IMR-90 (cell line): Measurements from ENCODE around the gene CYFIP2. TPM values are rescaled to one million over a fixed set of nuclear protein-coding genes. Genes with fewer than 3 reads are reported as not detected.
A peak's percentile ranks its signal among the peaks of the same experiment; 100 is the strongest.

Experiments
- ATAC-seq: fragments of 200-7000 bp; cut with Tn5 transposase; 2 replicates; pipeline ENCODE4 v1.9.1; 2020; ENCODE audit warnings: low read depth, mild to moderate bottlenecking, moderate library complexity
- BruUV-seq: library from RNA; stranded (reverse); fragments of 400-500 nt; replicated peaks from 2 replicates; lab custom pipeline; 2021; lab: Mats Ljungman, UMichigan
- CTCF ChIA-PET: fragments of 300-600 bp; formaldehyde crosslinking; extraction: SDS; loops from one replicate; lab custom pipeline; 2021; ENCODE audit warnings: antibody characterized with exemption; lab: Yijun Ruan, JAX
- POLR2A ChIA-PET: fragments of 300-600 bp; sonication (Branson Sonifier 250); formaldehyde crosslinking; loops from one replicate; lab custom pipeline; 2022; ENCODE audit warnings: antibody characterized with exemption; ENCODE audit not compliant: unreplicated experiment; lab: Charles Lee
- DNase-seq: peaks from one replicate; pipeline ENCODE4 v3.0.0; 2013
- H2AFZ ChIP-seq: replicated peaks from 2 replicates; pipeline ENCODE3; 2013; ENCODE audit warnings: low read length, mild to moderate bottlenecking; ENCODE audit not compliant: poor library complexity
- H2AK5ac ChIP-seq: 2 replicates; pipeline ENCODE4 v1.6.1; 2013; ENCODE audit warnings: low read depth, low read length, inconsistent platforms
- H2AK9ac ChIP-seq: replicated peaks from 2 replicates; pipeline ENCODE3; 2013; ENCODE audit warnings: mild to moderate bottlenecking, low read depth, low read length, moderate library complexity; ENCODE audit not compliant: poor library complexity
- H2BK120ac ChIP-seq: 2 replicates; pipeline ENCODE4 v1.6.1; 2013; ENCODE audit warnings: low read depth, low read length, inconsistent platforms
- H2BK15ac ChIP-seq: 3 replicates; pipeline ENCODE4 v1.6.1; 2013; ENCODE audit warnings: low read depth, low read length, inconsistent platforms
- H2BK20ac ChIP-seq: 2 replicates; pipeline ENCODE4 v1.6.1; 2013; ENCODE audit warnings: low read depth, mild to moderate bottlenecking, inconsistent platforms, low read length, moderate library complexity
- H2BK5ac ChIP-seq: 2 replicates; pipeline ENCODE4 v1.6.1; 2013; ENCODE audit warnings: mild to moderate bottlenecking, low read depth, low read length, inconsistent platforms; ENCODE audit not compliant: poor library complexity, severe bottlenecking
- H3K14ac ChIP-seq: replicated peaks from 2 replicates; pipeline ENCODE4 v1.6.1; 2013; ENCODE audit warnings: low read depth, low read length, inconsistent platforms
- H3K18ac ChIP-seq: 2 replicates; pipeline ENCODE4 v1.6.1; 2013; ENCODE audit warnings: low read depth, low read length, control low read depth
- H3K23ac ChIP-seq: 2 replicates; pipeline ENCODE4 v1.6.1; 2013; ENCODE audit warnings: low read depth, low read length, inconsistent platforms
- H3K27ac ChIP-seq: 2 replicates; pipeline ENCODE4 v1.5.1; 2013; ENCODE audit warnings: mild to moderate bottlenecking, control low read depth, low read length; ENCODE audit not compliant: insufficient read depth
- H3K27me3 ChIP-seq: 2 replicates; pipeline ENCODE4 v1.6.1; 2013; ENCODE audit warnings: low read length; ENCODE audit not compliant: control insufficient read depth, insufficient read depth
- H3K36me3 ChIP-seq: 2 replicates; pipeline ENCODE4 v1.6.1; 2013; ENCODE audit warnings: low read length, mixed read lengths; ENCODE audit not compliant: control insufficient read depth, insufficient read depth
- H3K4ac ChIP-seq: 2 replicates; pipeline ENCODE4 v1.6.1; 2013; ENCODE audit warnings: low read depth, low read length, inconsistent platforms
- H3K4me1 ChIP-seq: 2 replicates; pipeline ENCODE4 v1.6.1; 2013; ENCODE audit warnings: low read length, mixed read lengths; ENCODE audit not compliant: control insufficient read depth, insufficient read depth
- H3K4me2 ChIP-seq: 2 replicates; pipeline ENCODE4 v1.6.1; 2013; ENCODE audit warnings: low read depth, mild to moderate bottlenecking, control low read depth, low read length, moderate library complexity
- H3K4me3 ChIP-seq: 2 replicates; pipeline ENCODE4 v1.5.1; 2013; ENCODE audit warnings: low read depth, mild to moderate bottlenecking, control low read depth, low read length, moderate library complexity; ENCODE audit not compliant: insufficient read depth
- H3K56ac ChIP-seq: 2 replicates; pipeline ENCODE4 v1.6.1; 2013; ENCODE audit warnings: low read length, inconsistent platforms; ENCODE audit not compliant: insufficient read depth; ENCODE audit errors: extremely low read depth
- H3K79me1 ChIP-seq, 2 experiments: 2 replicates each; pipeline ENCODE4 v1.6.1; 2013; ENCODE audit warnings: low read length in 2 of 2, inconsistent platforms in 1 of 2, low read depth in 1 of 2
- H3K9ac ChIP-seq: 2 replicates; pipeline ENCODE4 v1.6.1; 2013; ENCODE audit warnings: low read depth, low read length, control low read depth
- H3K9me1 ChIP-seq: 2 replicates; pipeline ENCODE4 v1.6.1; 2013; ENCODE audit warnings: low read length, inconsistent platforms; ENCODE audit not compliant: insufficient read depth
- H3K9me3 ChIP-seq: 2 replicates; pipeline ENCODE4 v1.6.1; 2013; ENCODE audit warnings: low read length; ENCODE audit not compliant: control insufficient read depth, insufficient read depth
- H4K20me1 ChIP-seq: 2 replicates; pipeline ENCODE4 v1.6.1; 2013; ENCODE audit warnings: low read length, inconsistent platforms; ENCODE audit not compliant: insufficient read depth
- H4K5ac ChIP-seq: 2 replicates; pipeline ENCODE4 v1.6.1; 2013; ENCODE audit warnings: mild to moderate bottlenecking, low read depth, low read length, control low read depth
- H4K8ac ChIP-seq, 2 experiments: 2 replicates each; pipeline ENCODE4 v1.6.1; 2013; ENCODE audit warnings: low read depth in 2 of 2, low read length in 2 of 2, control low read depth in 1 of 2, inconsistent platforms in 1 of 2
- H4K91ac ChIP-seq: 2 replicates; pipeline ENCODE4 v1.6.1; 2013; ENCODE audit warnings: low read depth, low read length, inconsistent platforms; ENCODE audit not compliant: insufficient read depth
- BHLHE40 ChIP-seq: fragments of 150-350 bp; IDR thresholded peaks from 2 replicates; pipeline ENCODE4 v1.6.1; 2016; ENCODE audit warnings: mild to moderate bottlenecking, low read depth, low read length
- CEBPB ChIP-seq: IDR thresholded peaks from 2 replicates; pipeline ENCODE4 v1.6.1; 2012; ENCODE audit warnings: low read depth, low read length, improper control_type of control experiment
- CHD1 ChIP-seq: IDR thresholded peaks from 2 replicates; pipeline ENCODE4 v1.6.1; 2012; ENCODE audit warnings: low read depth, low read length, improper control_type of control experiment
- CTCF ChIP-seq: conservative IDR thresholded peaks from 2 replicates; pipeline ENCODE4 v1.5.1; 2012; ENCODE audit warnings: mild to moderate bottlenecking, low read depth, low read length, improper control_type of control experiment
- FOS ChIP-seq: fragments of 150-350 bp; IDR thresholded peaks from 2 replicates; pipeline ENCODE4 v1.6.1; 2016; ENCODE audit warnings: low read depth, low read length
- MAFK ChIP-seq: IDR thresholded peaks from 2 replicates; pipeline ENCODE4 v1.6.1; 2012; ENCODE audit warnings: low read depth, low read length, improper control_type of control experiment
- MAZ ChIP-seq: IDR thresholded peaks from 2 replicates; pipeline ENCODE4 v1.6.1; 2012; ENCODE audit warnings: low read depth, mild to moderate bottlenecking, low read length, improper control_type of control experiment, moderate library complexity, borderline replicate concordance
- MXI1 ChIP-seq: IDR thresholded peaks from 2 replicates; pipeline ENCODE4 v1.6.1; 2012; ENCODE audit warnings: low read depth, mild to moderate bottlenecking, low read length, moderate library complexity, borderline replicate concordance
- NFE2L2 ChIP-seq: fragments of 150-350 bp; IDR thresholded peaks from 2 replicates; pipeline ENCODE4 v1.6.1; 2016; ENCODE audit warnings: low read depth, mild to moderate bottlenecking, low read length
- POLR2A ChIP-seq: IDR thresholded peaks from 2 replicates; pipeline ENCODE4 v1.6.1; 2012; ENCODE audit warnings: mild to moderate bottlenecking, low read depth, low read length
- RAD21 ChIP-seq: IDR thresholded peaks from 2 replicates; pipeline ENCODE4 v1.6.1; 2012; ENCODE audit warnings: low read length, improper control_type of control experiment
- RCOR1 ChIP-seq: IDR thresholded peaks from 2 replicates; pipeline ENCODE4 v1.6.1; 2012; ENCODE audit warnings: mild to moderate bottlenecking, low read length, improper control_type of control experiment; ENCODE audit not compliant: insufficient replicate concordance
- RFX5 ChIP-seq: IDR thresholded peaks from 2 replicates; pipeline ENCODE4 v1.8.0; 2012; ENCODE audit warnings: low read depth, mild to moderate bottlenecking, low read length, moderate library complexity
- SMC3 ChIP-seq: fragments of 150-350 bp; IDR thresholded peaks from 2 replicates; pipeline ENCODE4 v1.6.1; 2016; ENCODE audit warnings: low read depth, mild to moderate bottlenecking, antibody characterized with exemption, low read length, moderate library complexity
- USF2 ChIP-seq: fragments of 150-350 bp; IDR thresholded peaks from 2 replicates; pipeline ENCODE4 v1.6.1; 2017; ENCODE audit warnings: mild to moderate bottlenecking, antibody characterized with exemption, low read length, low read depth
- WGBS, 2 experiments: methylation state at CpG; one replicate each; pipeline versions ENCODE4 v1.1.5 to v1.1.7; 2013; ENCODE audit warnings: missing lambda C conversion rate in 2 of 2; ENCODE audit not compliant: insufficient read length in 1 of 2; ENCODE audit errors: extremely low coverage in 2 of 2; 5-methylcytosine and 5-hydroxymethylcytosine counted together
- dilution Hi-C: fragments of 300-500 bp; cut with HindIII; formaldehyde crosslinking; loops from one replicate; pipeline ENCODE4 v1.14.3; 2018; ENCODE audit warnings: low sequenced_read_pairs; ENCODE audit not compliant: unreplicated experiment
- in situ Hi-C: fragments of 300-500 bp; cut with MboI; formaldehyde crosslinking; loops from 3 replicates; pipeline ENCODE4 v1.14.3; 2019; ENCODE audit warnings: low sequenced_read_pairs, inconsistent platforms, mixed read lengths
- intact Hi-C: fragments of 100-400 bp; cut with micrococcal nuclease; formaldehyde crosslinking; loops from 2 replicates; pipeline ENCODE4 v1.10.0; 2022
- polyA plus RNA-seq, 3 experiments: library from polyadenylated mRNA; depleted of rRNA; stranded (reverse); fragments of >200 nt; gene quantifications; 2 replicates each; pipeline ENCODE4 v1.2.3, GENCODE V29; 2012; ENCODE audit warnings: low replicate concordance in 1 of 3
- total RNA-seq: library from RNA; depleted of rRNA; stranded (reverse); fragments of >200 nt; gene quantifications from 2 replicates; pipeline ENCODE4 v1.2.3, GENCODE V29; 2012
- TF ChIP-seq, protein P1 (sequence below): fragments of 150-350 bp; IDR thresholded peaks from 2 replicates; pipeline ENCODE4 v1.6.1; 2016; ENCODE audit warnings: low read depth, mild to moderate bottlenecking, low read length, moderate library complexity, borderline replicate concordance

Gene CYFIP2
- total and polyA plus RNA-seq, 2 of the 4 experiments (the other 2 are of a cell fraction): 6.8 to 13.4 TPM

GRCh38 chr5:157236423-157236822 lies 29.5 kb upstream of the CYFIP2 start:
- Histone ChIP-seq H4K8ac (no peak overlapping the region), H3K4me1 (peaks cover 2% of the 10 kb centered on the region; the same call in 1 of the 2 replicates), H3K27ac (no peak overlapping the region), H2AK9ac (no peak overlapping the region), H3K9me3 (no peaks in the 10 kb centered on the region), H2AFZ (no peak overlapping the region), H3K14ac (no peak overlapping the region), H2BK5ac (no peak overlapping the region), H2BK120ac (no peak overlapping the region), H3K9ac (no peak overlapping the region), H4K5ac (no peak overlapping the region), H3K4me3 (no peak overlapping the region), H3K4me2 (no peak overlapping the region), H3K27me3 (no peaks in the 10 kb centered on the region; the same call in 1 of the 2 replicates), H3K56ac (no peak overlapping the region), H4K91ac (no peak overlapping the region), H2BK20ac (no peak overlapping the region), H2AK5ac (no peak overlapping the region), H3K36me3 (no peaks in the 10 kb centered on the region), H4K20me1 (no peaks in the 10 kb centered on the region), H3K18ac (no peak overlapping the region), H3K4ac (no peak overlapping the region), H2BK15ac (no peak overlapping the region), H3K9me1 (no peaks in the 10 kb centered on the region), H3K23ac (no peak overlapping the region), H3K79me1 (no peaks in the 10 kb centered on the region)
- peak; percentile 17; the same call in 1 of the 2 replicates for ATAC-seq
- POLR2A ChIA-PET: no interaction called here
- CTCF ChIA-PET: no interaction called here
- no CpG with 5 or more reads among the region's 3 CpGs for WGBS, 2 experiments
- intact Hi-C loops (no loop called here), dilution Hi-C loops (no loop called here), in situ Hi-C loops (no loop called here)
- no peak for TF ChIP-seq SMC3
- no peak for TF ChIP-seq RFX5
- no peak for TF ChIP-seq FOS
- TF ChIP-seq MAFK: no peak
- TF ChIP-seq MAZ: no peak
- TF ChIP-seq POLR2A: no peak
- TF ChIP-seq RCOR1: no peak
- no peak for TF ChIP-seq USF2
- TF ChIP-seq BHLHE40: no peak
- no peak for TF ChIP-seq CTCF
- no peak for TF ChIP-seq MXI1
- no peak for TF ChIP-seq RAD21
- TF ChIP-seq CEBPB: no peak
- TF ChIP-seq CHD1: no peak
- TF ChIP-seq, protein P1, sequence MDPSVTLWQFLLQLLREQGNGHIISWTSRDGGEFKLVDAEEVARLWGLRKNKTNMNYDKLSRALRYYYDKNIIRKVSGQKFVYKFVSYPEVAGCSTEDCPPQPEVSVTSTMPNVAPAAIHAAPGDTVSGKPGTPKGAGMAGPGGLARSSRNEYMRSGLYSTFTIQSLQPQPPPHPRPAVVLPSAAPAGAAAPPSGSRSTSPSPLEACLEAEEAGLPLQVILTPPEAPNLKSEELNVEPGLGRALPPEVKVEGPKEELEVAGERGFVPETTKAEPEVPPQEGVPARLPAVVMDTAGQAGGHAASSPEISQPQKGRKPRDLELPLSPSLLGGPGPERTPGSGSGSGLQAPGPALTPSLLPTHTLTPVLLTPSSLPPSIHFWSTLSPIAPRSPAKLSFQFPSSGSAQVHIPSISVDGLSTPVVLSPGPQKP: no peak
- TF ChIP-seq NFE2L2: no peak
- no TSS peak for BruUV-seq
- DNase-seq: no peak
